Neural cell (in vitro differentiated cells): ENCODE measurements around the gene PIK3CA. TPM values are rescaled to one million over a fixed set of nuclear protein-coding genes. Genes with fewer than 3 reads are reported as not detected.

ENCODE experiments used
- H2AFZ ChIP-seq: fragments of 200-600, 300-800 bp; sonication (generic), shearing (Covaris generic); 2 replicates; pipeline ENCODE4 v1.6.0; 2014; ENCODE audit warnings: low read depth, mild to moderate bottlenecking, antibody characterized with exemption, low read length, moderate library complexity
- H3F3A ChIP-seq: fragments of 200-600 bp; shearing (Covaris generic); 2 replicates; pipeline ENCODE4 v1.6.1; 2016; ENCODE audit warnings: mild to moderate bottlenecking, moderate library complexity, mixed read lengths, antibody characterized with exemption, low read length; ENCODE audit not compliant: insufficient read depth, poor library complexity, severe bottlenecking
- H3K27ac ChIP-seq: fragments of 200-600, 300-800 bp; sonication (generic), shearing (Covaris generic); 2 replicates; pipeline ENCODE4 v1.5.1; 2014; ENCODE audit warnings: mild to moderate bottlenecking, low read length, moderate library complexity
- H3K27me3 ChIP-seq: fragments of 300-800, 200-600 bp; sonication (generic), shearing (Covaris generic); 2 replicates; pipeline ENCODE4 v1.6.0; 2014; ENCODE audit warnings: mild to moderate bottlenecking, low read depth, low read length, moderate library complexity; ENCODE audit not compliant: insufficient read depth
- H3K36me3 ChIP-seq: fragments of 300-800, 200-600 bp; sonication (generic), shearing (Covaris generic); 2 replicates; pipeline ENCODE4 v1.5.1; 2014; ENCODE audit warnings: mild to moderate bottlenecking, antibody characterized with exemption, low read length, moderate library complexity; ENCODE audit not compliant: insufficient read depth
- H3K4me2 ChIP-seq: fragments of 300-800, 200-600 bp; sonication (generic), shearing (Covaris generic); 2 replicates; pipeline ENCODE4 v1.6.0; 2014; ENCODE audit warnings: mild to moderate bottlenecking, low read length
- H3K4me3 ChIP-seq: fragments of 300-800, 200-600 bp; sonication (generic), shearing (Covaris generic); 2 replicates; pipeline ENCODE4 v1.5.1; 2014; ENCODE audit warnings: mild to moderate bottlenecking, low read length, moderate library complexity
- H3K79me2 ChIP-seq: fragments of 200-600 bp; shearing (Covaris generic); replicated peaks from 2 replicates; pipeline ENCODE4 v1.6.0; 2014; ENCODE audit warnings: mild to moderate bottlenecking, low read length, moderate library complexity; ENCODE audit not compliant: insufficient read depth
- H3K9ac ChIP-seq: fragments of 300-800, 200-600 bp; sonication (generic), shearing (Covaris generic); 2 replicates; pipeline ENCODE4 v1.6.1; 2016; ENCODE audit warnings: mild to moderate bottlenecking, low read length, mixed read lengths
- H3K9me2 ChIP-seq: fragments of 200-600 bp; shearing (Covaris generic); 2 replicates; pipeline ENCODE4 v1.6.1; 2016; ENCODE audit warnings: mild to moderate bottlenecking, low read length, mixed read lengths; ENCODE audit not compliant: insufficient read depth
- H3K9me3 ChIP-seq: fragments of 200-600, 300-800 bp; sonication (generic), shearing (Covaris generic); 2 replicates; pipeline ENCODE4 v1.6.1; 2016; ENCODE audit warnings: mild to moderate bottlenecking, mixed run types, low read length, moderate library complexity, mixed read lengths
- H4K20me1 ChIP-seq: fragments of 200-600 bp; shearing (Covaris generic); 2 replicates; pipeline ENCODE4 v1.6.1; 2016; ENCODE audit warnings: mild to moderate bottlenecking, mixed run types; ENCODE audit not compliant: insufficient read depth
- CTCF ChIP-seq: fragments of 450-650 bp; IDR thresholded peaks from 2 replicates; pipeline ENCODE4 v1.5.1; 2014; ENCODE audit warnings: antibody characterized with exemption, mild to moderate bottlenecking, moderate library complexity; ENCODE audit not compliant: poor library complexity, severe bottlenecking
- EP300 ChIP-seq: fragments of 450-650 bp; conservative IDR thresholded peaks from 2 replicates; pipeline ENCODE4 v1.6.1; 2014; ENCODE audit warnings: antibody characterized with exemption, mild to moderate bottlenecking, moderate library complexity; ENCODE audit not compliant: poor library complexity, severe bottlenecking
- EZH2 ChIP-seq: fragments of 200-600, 300-800 bp; shearing (Covaris generic), sonication (generic); IDR thresholded peaks from 2 replicates; pipeline ENCODE4 v1.6.1; 2014; ENCODE audit warnings: antibody characterized with exemption, low read length, borderline replicate concordance, mild to moderate bottlenecking; ENCODE audit not compliant: insufficient read depth, poor library complexity, severe bottlenecking
- MXI1 ChIP-seq: fragments of 450-650 bp; conservative IDR thresholded peaks from 2 replicates; pipeline ENCODE4 v1.6.1; 2014; ENCODE audit warnings: antibody characterized with exemption, mild to moderate bottlenecking; ENCODE audit not compliant: poor library complexity, severe bottlenecking
- POLR2AphosphoS5 ChIP-seq: IDR thresholded peaks from 2 replicates; pipeline ENCODE4 v1.6.1; 2012
- RAD21 ChIP-seq: fragments of 450-650 bp; conservative IDR thresholded peaks from 2 replicates; pipeline ENCODE4 v1.6.1; 2014; ENCODE audit warnings: antibody characterized with exemption, mild to moderate bottlenecking, moderate library complexity
- REST ChIP-seq: IDR thresholded peaks from 2 replicates; pipeline ENCODE4 v1.6.1; 2012; ENCODE audit warnings: borderline replicate concordance
- SMC3 ChIP-seq: fragments of 450-650 bp; conservative IDR thresholded peaks from 2 replicates; pipeline ENCODE4 v1.6.1; 2014; ENCODE audit warnings: antibody characterized with exemption, mild to moderate bottlenecking, moderate library complexity; ENCODE audit not compliant: poor library complexity
- TAF1 ChIP-seq: IDR thresholded peaks from 2 replicates; pipeline ENCODE4 v1.6.1; 2012; ENCODE audit warnings: low read depth
- polyA plus RNA-seq: library from polyadenylated mRNA; depleted of rRNA; stranded (reverse); fragments of >200 nt; gene quantifications from 2 replicates; pipeline ENCODE4 v1.2.3, GENCODE V29; 2014

Gene PIK3CA
- polyA plus RNA-seq, 1 donor from 2014 or later: 15.2 TPM

- Histone ChIP-seq H3K79me2 (no peaks in the 10 kb centered on the region), H3K9me2 (no peaks in the 10 kb centered on the region), H2AFZ (no peak overlapping the region), H3K4me3 (no peak overlapping the region), H4K20me1 (no peaks in the 10 kb centered on the region), H3K27me3 (no peaks in the 10 kb centered on the region), H3K36me3 (no peaks in the 10 kb centered on the region), H3K9me3 (no peaks in the 10 kb centered on the region), H3F3A (no peaks in the 10 kb centered on the region), H3K9ac (no peak overlapping the region), H3K4me2 (no peak overlapping the region), H3K27ac (no peak overlapping the region)
- no peak for TF ChIP-seq RAD21
- no peak for TF ChIP-seq POLR2AphosphoS5
- no peak for TF ChIP-seq SMC3
- no peak for TF ChIP-seq EZH2
- no peak for TF ChIP-seq EP300
- TF ChIP-seq CTCF: no peak
- no peak for TF ChIP-seq TAF1
- no peak for TF ChIP-seq MXI1
Measured at GRCh38 chr3:179278932-179279693, 131.0 kb downstream of the PIK3CA start.

GRCh38 chr3:179279837-179280236 is 131.7 kb downstream of the PIK3CA start:
- H3K9me2 ChIP-seq: no peaks in the 10 kb centered on the region
- no peaks in the 10 kb centered on the region for H3F3A ChIP-seq
- no peaks in the 10 kb centered on the region for H3K9me3 ChIP-seq
- H3K36me3 ChIP-seq: no peaks in the 10 kb centered on the region
- no peak overlapping the region for H3K4me3 ChIP-seq
- no peak overlapping the region for H2AFZ ChIP-seq
- H3K79me2 ChIP-seq: no peaks in the 10 kb centered on the region
- no peak overlapping the region for H3K27ac ChIP-seq
- TF ChIP-seq REST (no peak), SMC3 (no peak), EZH2 (no peak), CTCF (no peak), TAF1 (no peak), MXI1 (no peak), RAD21 (no peak), EP300 (no peak), POLR2AphosphoS5 (no peak)
- no peaks in the 10 kb centered on the region for H3K27me3 ChIP-seq
- no peak overlapping the region for H3K4me2 ChIP-seq
- H3K9ac ChIP-seq: no peak overlapping the region
- H4K20me1 ChIP-seq: no peaks in the 10 kb centered on the region
